ENCODE data around the gene TNN. TPM values are rescaled to one million over a fixed set of nuclear protein-coding genes. Genes with fewer than 3 reads are reported as not detected.

The TNN gene
- total RNA-seq, 1 experiment from 2014 or later: not detected

GRCh38 chr1:175183586-175183985 lies 116.0 kb downstream of the TNN start:
- peaks cover 19% of the 10 kb centered on the region for H3K27me3 ChIP-seq (replicated peaks; ENCODE audit: insufficient read depth, low read depth, low read length, poor library complexity)
- CTCF ChIA-PET: no interaction called here
- no peak overlapping the region for H3K4me3 ChIP-seq (ENCODE audit: low read depth, low read length, poor library complexity, severe bottlenecking)
- no peaks in the 10 kb centered on the region for H3K4me1 ChIP-seq (ENCODE audit: insufficient read depth, low read length, poor library complexity, severe bottlenecking)
- H3K9me3 ChIP-seq (ENCODE audit: low read depth, low read length, poor library complexity, severe bottlenecking): no peaks in the 10 kb centered on the region
- no TSS peak for BruUV-seq (replicated peaks)
- POLR2A ChIA-PET (ENCODE audit: low non-redundant PET): no interaction called here
- no peak for DNase-seq (ENCODE audit: low spot score)
- TF ChIP-seq EZH2 (IDR thresholded peaks at IDR 0.05; ENCODE audit: borderline replicate concordance, low read depth, low read length, poor library complexity, severe bottlenecking) (no peak), CTCF (conservative IDR thresholded peaks at IDR 0.05; ENCODE audit: low read depth, low read length) (no peak)
- intact Hi-C loops (cut with micrococcal nuclease; ENCODE audit: unreplicated experiment): no loop called here
- H3K36me3 ChIP-seq (ENCODE audit: insufficient read depth, low read length, poor library complexity, severe bottlenecking): no peaks in the 10 kb centered on the region
- no peak overlapping the region for H3K27ac ChIP-seq (ENCODE audit: low read depth, low read length, poor library complexity, severe bottlenecking)

- ChIA-PET CTCF (no interaction called here), POLR2A (ENCODE audit: low non-redundant PET) (no interaction called here)
- no peak for DNase-seq (ENCODE audit: low spot score)
- no TSS peak for BruUV-seq (replicated peaks)
- Histone ChIP-seq H3K27ac (ENCODE audit: low read depth, low read length, poor library complexity, severe bottlenecking) (no peak overlapping the region), H3K27me3 (replicated peaks; ENCODE audit: insufficient read depth, low read depth, low read length, poor library complexity) (peaks cover 24% of the 10 kb centered on the region), H3K36me3 (ENCODE audit: insufficient read depth, low read length, poor library complexity, severe bottlenecking) (no peaks in the 10 kb centered on the region), H3K4me1 (ENCODE audit: insufficient read depth, low read length, poor library complexity, severe bottlenecking) (no peaks in the 10 kb centered on the region), H3K4me3 (ENCODE audit: low read depth, low read length, poor library complexity, severe bottlenecking) (no peak overlapping the region), H3K9me3 (ENCODE audit: low read depth, low read length, poor library complexity, severe bottlenecking) (no peaks in the 10 kb centered on the region)
- TF ChIP-seq EZH2 (IDR thresholded peaks at IDR 0.05; ENCODE audit: borderline replicate concordance, low read depth, low read length, poor library complexity, severe bottlenecking) (no peak), CTCF (conservative IDR thresholded peaks at IDR 0.05; ENCODE audit: low read depth, low read length) (no peak)
- intact Hi-C loops (cut with micrococcal nuclease; ENCODE audit: unreplicated experiment): no loop called here
Observed at GRCh38 chr1:175185903-175186302, 118.3 kb downstream of the TNN start.

- DNase-seq (ENCODE audit: low spot score): no peak
- CTCF ChIA-PET: no interaction called here
- TF ChIP-seq EZH2 (IDR thresholded peaks at IDR 0.05; ENCODE audit: borderline replicate concordance, low read depth, low read length, poor library complexity, severe bottlenecking) (no peak), CTCF (conservative IDR thresholded peaks at IDR 0.05; ENCODE audit: low read depth, low read length) (no peak)
- H3K27ac ChIP-seq (ENCODE audit: low read depth, low read length, poor library complexity, severe bottlenecking): no peak overlapping the region
- no peaks in the 10 kb centered on the region for H3K4me1 ChIP-seq (ENCODE audit: insufficient read depth, low read length, poor library complexity, severe bottlenecking)
- intact Hi-C loops (cut with micrococcal nuclease; ENCODE audit: unreplicated experiment): no loop called here
- H3K9me3 ChIP-seq (ENCODE audit: low read depth, low read length, poor library complexity, severe bottlenecking): no peaks in the 10 kb centered on the region
- H3K4me3 ChIP-seq (ENCODE audit: low read depth, low read length, poor library complexity, severe bottlenecking): no peak overlapping the region
- POLR2A ChIA-PET (ENCODE audit: low non-redundant PET): no interaction called here
- BruUV-seq (replicated peaks): no TSS peak
- no peaks in the 10 kb centered on the region for H3K36me3 ChIP-seq (ENCODE audit: insufficient read depth, low read length, poor library complexity, severe bottlenecking)
- peaks cover 24% of the 10 kb centered on the region for H3K27me3 ChIP-seq (replicated peaks; ENCODE audit: insufficient read depth, low read depth, low read length, poor library complexity)
Observed at GRCh38 chr1:175186433-175187160, 119.0 kb downstream of the TNN start.

Data from A673 (cell line).